ENCODE results near the gene IFIT1. TPM values are rescaled to one million over a fixed set of nuclear protein-coding genes. Genes with fewer than 3 reads are reported as not detected.
"Not testable (repeated sequence)": the region's sequence is repeated elsewhere in the genome, so short reads cannot be mapped to it uniquely, and the experiment has no call there.

IFIT1 gene
- total RNA-seq, 1 donor from 2014 or later, result 13.2 TPM

DNA sequence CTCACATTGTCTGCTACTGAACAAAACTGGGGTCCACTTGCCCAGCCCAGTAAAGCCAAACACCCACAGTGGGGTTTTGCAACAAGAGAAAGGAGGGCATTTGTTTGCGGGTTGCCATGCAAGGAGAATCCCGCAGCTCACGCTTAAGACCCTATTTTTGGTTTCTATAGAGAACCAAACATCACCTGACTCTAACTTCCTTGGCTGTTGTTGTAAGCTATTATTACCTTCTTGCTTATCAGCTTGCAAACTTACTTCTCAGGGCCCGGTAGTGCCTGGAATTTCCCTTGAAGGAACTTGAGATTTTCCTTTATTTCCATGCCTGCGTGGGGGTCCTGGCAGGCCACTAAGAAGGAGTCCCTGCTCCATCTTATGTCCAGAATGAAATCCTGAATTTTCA lies 43.9 kb upstream of the IFIT1 start:
- Mint-ChIP-seq H3K9me3 (peaks cover 7% of the 10 kb centered on the region), H3K4me1 (peaks cover 64% of the 10 kb centered on the region), H3K27me3 (ENCODE audit: insufficient read depth, low read depth) (peaks cover 2% of the 10 kb centered on the region), H3K4me3 (no peak overlapping the region), H3K27ac (peak overlapping the region; percentile 51), H3K36me3 (peaks cover 2% of the 10 kb centered on the region)
- Histone ChIP-seq H2AFZ (replicated peaks) (peak overlapping the region; percentile 58), H3K36me3 (no peaks in the 10 kb centered on the region), H4K20me1 (ENCODE audit: low read depth) (no peaks in the 10 kb centered on the region), H3K27me3 (no peaks in the 10 kb centered on the region), H3K4me3 (no peak overlapping the region), H3K79me2 (ENCODE audit: low read depth) (no peaks in the 10 kb centered on the region), H3F3A (ENCODE audit: low read depth) (peaks cover 30% of the 10 kb centered on the region), H3K4me1 (peaks cover 41% of the 10 kb centered on the region), H3K4me2 (peak overlapping the region; percentile 55), H3K9ac (no peak overlapping the region), H3K27ac (peak overlapping the region; percentile 81), H3K9me3 (ENCODE audit: low read depth) (no peaks in the 10 kb centered on the region)
- TF ChIP-seq EZH2phosphoT487 (IDR thresholded peaks at IDR 0.05) (no peak), EZH2 (IDR thresholded peaks at IDR 0.05) (no peak)
- TF ChIP-seq, protein P1, sequence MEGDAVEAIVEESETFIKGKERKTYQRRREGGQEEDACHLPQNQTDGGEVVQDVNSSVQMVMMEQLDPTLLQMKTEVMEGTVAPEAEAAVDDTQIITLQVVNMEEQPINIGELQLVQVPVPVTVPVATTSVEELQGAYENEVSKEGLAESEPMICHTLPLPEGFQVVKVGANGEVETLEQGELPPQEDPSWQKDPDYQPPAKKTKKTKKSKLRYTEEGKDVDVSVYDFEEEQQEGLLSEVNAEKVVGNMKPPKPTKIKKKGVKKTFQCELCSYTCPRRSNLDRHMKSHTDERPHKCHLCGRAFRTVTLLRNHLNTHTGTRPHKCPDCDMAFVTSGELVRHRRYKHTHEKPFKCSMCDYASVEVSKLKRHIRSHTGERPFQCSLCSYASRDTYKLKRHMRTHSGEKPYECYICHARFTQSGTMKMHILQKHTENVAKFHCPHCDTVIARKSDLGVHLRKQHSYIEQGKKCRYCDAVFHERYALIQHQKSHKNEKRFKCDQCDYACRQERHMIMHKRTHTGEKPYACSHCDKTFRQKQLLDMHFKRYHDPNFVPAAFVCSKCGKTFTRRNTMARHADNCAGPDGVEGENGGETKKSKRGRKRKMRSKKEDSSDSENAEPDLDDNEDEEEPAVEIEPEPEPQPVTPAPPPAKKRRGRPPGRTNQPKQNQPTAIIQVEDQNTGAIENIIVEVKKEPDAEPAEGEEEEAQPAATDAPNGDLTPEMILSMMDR (IDR thresholded peaks at IDR 0.05), result no peak
- DNase-seq (ENCODE audit: low spot score), result peak; percentile 36

DNA sequence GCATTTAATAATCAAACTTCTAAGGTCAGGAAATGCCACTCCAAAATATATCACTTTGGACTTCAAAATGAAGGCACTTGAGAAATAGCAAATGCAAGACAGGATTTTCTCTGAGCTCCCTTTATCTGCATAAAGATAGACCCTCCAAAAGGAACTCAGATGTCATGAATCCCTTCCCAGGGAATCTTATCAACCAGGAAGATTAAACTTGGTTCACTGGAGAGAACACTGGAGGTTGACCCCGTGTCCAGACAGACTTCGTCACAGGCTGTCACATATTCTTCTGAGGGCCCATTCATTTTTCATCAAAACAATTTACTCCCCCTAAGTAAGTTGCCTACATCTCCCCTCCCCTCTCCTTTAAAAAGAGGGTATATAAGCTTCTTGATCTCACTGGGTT lies 43.4 kb upstream of the IFIT1 start:
- no peak for TF ChIP-seq EZH2phosphoT487 (IDR thresholded peaks at IDR 0.05)
- TF ChIP-seq EZH2 (IDR thresholded peaks at IDR 0.05), result no peak
- TF ChIP-seq, protein P1 (IDR thresholded peaks at IDR 0.05), result no peak
- Histone ChIP-seq H4K20me1 (ENCODE audit: low read depth) (no peaks in the 10 kb centered on the region), H3K4me2 (peak overlapping the region; percentile 55), H3K4me1 (peaks cover 41% of the 10 kb centered on the region), H3K36me3 (no peaks in the 10 kb centered on the region), H3K27ac (no peak overlapping the region), H3K9me3 (ENCODE audit: low read depth) (no peaks in the 10 kb centered on the region), H3K4me3 (no peak overlapping the region), H2AFZ (replicated peaks) (no peak overlapping the region), H3K9ac (no peak overlapping the region), H3K79me2 (ENCODE audit: low read depth) (no peaks in the 10 kb centered on the region), H3K27me3 (no peaks in the 10 kb centered on the region), H3F3A (ENCODE audit: low read depth) (peaks cover 30% of the 10 kb centered on the region)
- peaks cover 2% of the 10 kb centered on the region for H3K27me3 Mint-ChIP-seq (ENCODE audit: insufficient read depth, low read depth)
- no peak overlapping the region for H3K4me3 Mint-ChIP-seq
- peaks cover 8% of the 10 kb centered on the region for H3K9me3 Mint-ChIP-seq
- H3K27ac Mint-ChIP-seq, result peak overlapping the region; percentile 51
- no peak for DNase-seq (ENCODE audit: low spot score)
- H3K4me1 Mint-ChIP-seq, result peaks cover 62% of the 10 kb centered on the region
- H3K36me3 Mint-ChIP-seq, result peaks cover 2% of the 10 kb centered on the region

DNA sequence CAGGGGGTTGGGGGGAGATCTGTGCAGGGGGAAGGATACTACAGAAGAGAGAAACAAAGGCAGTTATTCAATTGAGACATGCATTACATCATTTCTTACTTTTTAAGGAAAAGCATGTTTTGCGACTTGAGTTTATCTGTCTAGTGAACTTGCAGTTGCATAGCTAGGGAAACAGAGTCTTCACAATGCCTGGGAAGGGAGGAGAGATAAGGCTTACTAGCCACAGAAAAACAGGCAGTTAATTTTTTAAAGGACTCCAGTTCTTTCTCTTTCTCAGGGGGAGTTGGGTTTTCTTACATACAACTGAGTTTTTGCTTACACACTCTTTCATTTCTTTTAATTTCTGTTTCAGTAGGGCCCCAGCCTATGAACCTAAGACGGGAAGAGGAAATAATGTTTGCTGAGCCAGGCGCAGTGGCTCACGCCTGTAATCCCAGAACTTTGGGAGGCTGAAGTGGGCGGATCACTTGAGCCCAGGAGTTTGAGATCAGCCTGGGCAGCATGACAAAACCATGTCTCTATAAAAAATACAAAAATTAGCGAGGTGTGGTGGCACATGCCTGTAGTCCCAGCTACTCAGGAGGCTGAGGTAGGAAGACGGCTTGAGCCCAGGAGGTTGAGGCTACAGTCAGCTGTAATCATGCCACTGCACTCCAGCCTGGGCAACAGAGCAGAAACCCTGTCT lies 41.6 kb upstream of the IFIT1 start:
- H3K27me3 ChIP-seq; H3K4me2 ChIP-seq; H3K36me3 Mint-ChIP-seq; H3K9ac ChIP-seq; H3K36me3 ChIP-seq; H3K27ac ChIP-seq; H2AFZ ChIP-seq (replicated peaks); H3K79me2 ChIP-seq (ENCODE audit: low read depth); H3K27me3 Mint-ChIP-seq (ENCODE audit: insufficient read depth, low read depth); H3K9me3 ChIP-seq (ENCODE audit: low read depth); H4K20me1 ChIP-seq (ENCODE audit: low read depth); DNase-seq (ENCODE audit: low spot score); H3K4me3 ChIP-seq: not testable (repeated sequence)
- Histone ChIP-seq H3K4me1 (peaks cover 39% of the 10 kb centered on the region), H3F3A (ENCODE audit: low read depth) (peaks cover 30% of the 10 kb centered on the region)
- Mint-ChIP-seq H3K4me3 (peak overlapping the region; percentile 44), H3K27ac (peak overlapping the region; percentile 78), H3K9me3 (peaks cover 14% of the 10 kb centered on the region), H3K4me1 (peaks cover 59% of the 10 kb centered on the region)

DNA sequence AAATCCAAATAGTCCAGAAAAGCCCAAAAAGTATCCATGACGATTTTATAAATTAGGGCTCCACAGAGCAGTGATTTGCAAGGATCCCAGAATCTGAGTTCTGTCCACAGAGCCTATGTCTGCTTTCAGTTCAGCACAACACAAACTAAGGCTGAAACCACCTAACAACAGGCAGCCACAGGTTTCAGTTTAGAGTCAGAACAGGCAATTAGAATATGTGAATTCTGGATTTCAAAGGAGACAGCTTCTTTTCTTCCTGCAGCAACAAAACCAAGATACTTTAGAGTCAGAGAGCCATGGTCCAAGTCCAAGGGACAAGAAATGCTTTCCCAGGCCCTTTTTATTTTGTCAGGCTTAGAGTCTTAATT lies 41.0 kb upstream of the IFIT1 start:
- Histone ChIP-seq H3K79me2 (ENCODE audit: low read depth) (no peaks in the 10 kb centered on the region), H3K4me2 (no peak overlapping the region)

More for the DNA sequence above, 41.0 kb upstream of the IFIT1 start:
- H3K27ac ChIP-seq, result no peak overlapping the region
- Mint-ChIP-seq H3K4me1 (peaks cover 54% of the 10 kb centered on the region), H3K27ac (peak overlapping the region; percentile 24), H3K36me3 (peaks cover 2% of the 10 kb centered on the region), H3K9me3 (peaks cover 14% of the 10 kb centered on the region), H3K4me3 (no peak overlapping the region), H3K27me3 (ENCODE audit: insufficient read depth, low read depth) (peaks cover 2% of the 10 kb centered on the region)
- no peaks in the 10 kb centered on the region for H3K27me3 ChIP-seq
- H3K9me3 ChIP-seq (ENCODE audit: low read depth), result no peaks in the 10 kb centered on the region
- no peak overlapping the region for H3K9ac ChIP-seq
- DNase-seq (ENCODE audit: low spot score), result no peak
- H3K4me3 ChIP-seq, result no peak overlapping the region
- H4K20me1 ChIP-seq (ENCODE audit: low read depth), result no peaks in the 10 kb centered on the region
- TF ChIP-seq EZH2 (IDR thresholded peaks at IDR 0.05), result no peak
- TF ChIP-seq, protein P1 (IDR thresholded peaks at IDR 0.05), result no peak
- TF ChIP-seq EZH2phosphoT487 (IDR thresholded peaks at IDR 0.05), result no peak
- peaks cover 25% of the 10 kb centered on the region for H3F3A ChIP-seq (ENCODE audit: low read depth)
- H3K36me3 ChIP-seq, result no peaks in the 10 kb centered on the region
- H3K4me1 ChIP-seq, result peaks cover 33% of the 10 kb centered on the region
- H2AFZ ChIP-seq (replicated peaks), result no peak overlapping the region

All from neural progenitor cell (in vitro differentiated cells).